Mesodermal cell (in vitro differentiated cells): ENCODE results near the gene EYS.

Experiments used
- H3K27ac ChIP-seq: 2 replicates; pipeline ENCODE4 v1.7.0; 2013; ENCODE audit warnings: mild to moderate bottlenecking, low read depth, low read length, moderate library complexity; ENCODE audit not compliant: severe bottlenecking
- H3K36me3 ChIP-seq: 2 replicates; pipeline ENCODE4 v1.7.1; 2013; ENCODE audit warnings: mild to moderate bottlenecking, low read length, moderate library complexity; ENCODE audit not compliant: control insufficient read depth, insufficient read depth
- H3K4me1 ChIP-seq: one replicate; pipeline ENCODE4 v1.7.1; 2013; ENCODE audit warnings: mild to moderate bottlenecking, low read length; ENCODE audit not compliant: insufficient read depth, control insufficient read depth, poor library complexity, severe bottlenecking
- H3K4me3 ChIP-seq: 2 replicates; pipeline ENCODE4 v1.7.0; 2013; ENCODE audit warnings: low read length, control low read depth, mild to moderate bottlenecking; ENCODE audit not compliant: insufficient read depth, poor library complexity, severe bottlenecking; ENCODE audit errors: extremely low read depth
- H3K9me3 ChIP-seq: 2 replicates; pipeline ENCODE4 v1.7.1; 2013; ENCODE audit warnings: mild to moderate bottlenecking, low read length, moderate library complexity; ENCODE audit not compliant: control insufficient read depth
- WGBS, 2 experiments: methylation state at CpG; one replicate each; pipeline ENCODE4 v1.1.5; 2013; ENCODE audit warnings: missing lambda C conversion rate in 2 of 2; ENCODE audit not compliant: insufficient coverage in 2 of 2; 5-methylcytosine and 5-hydroxymethylcytosine counted together

The EYS gene

DNA sequence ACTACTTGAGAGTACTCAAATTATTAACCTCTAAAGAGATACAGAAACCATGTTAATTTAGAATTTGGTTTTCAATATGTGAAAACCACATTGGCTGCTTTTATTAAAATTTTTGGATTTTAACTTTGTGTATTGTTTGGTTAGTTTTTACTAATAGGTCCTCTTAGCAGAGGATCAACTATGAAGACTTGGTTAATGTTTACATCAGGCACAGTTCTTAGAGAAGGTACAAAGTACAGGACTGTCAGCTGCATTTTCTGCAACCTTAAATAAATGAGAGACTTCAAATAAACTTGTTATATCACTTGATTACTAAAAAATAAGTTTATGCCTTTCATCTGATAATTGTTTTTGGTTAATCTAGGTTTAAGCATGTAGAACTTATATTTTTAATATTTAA is 1982.3 kb downstream of the EYS start:
- no peak overlapping the region for H3K4me3 ChIP-seq

GRCh38 chr6:63721181-63721580 is 1985.8 kb downstream of the EYS start:
- H3K4me3 ChIP-seq: no peak overlapping the region
- no peak overlapping the region for H3K27ac ChIP-seq
- no peaks in the 10 kb centered on the region for H3K4me1 ChIP-seq
- WGBS, 2 experiments: no CpG with 5 or more reads among the region's 1 CpG
- no peaks in the 10 kb centered on the region for H3K9me3 ChIP-seq
- no peaks in the 10 kb centered on the region for H3K36me3 ChIP-seq

More for the DNA sequence above, 1982.3 kb downstream of the EYS start:
- Histone ChIP-seq H3K36me3 (no peaks in the 10 kb centered on the region), H3K9me3 (no peaks in the 10 kb centered on the region), H3K27ac (no peak overlapping the region), H3K4me1 (no peaks in the 10 kb centered on the region)

GRCh38 chr6:63716169-63716568 is 1990.9 kb downstream of the EYS start:
- Histone ChIP-seq H3K36me3 (peaks cover 28% of the 10 kb centered on the region), H3K9me3 (no peaks in the 10 kb centered on the region), H3K4me1 (no peaks in the 10 kb centered on the region), H3K27ac (no peak overlapping the region), H3K4me3 (no peak overlapping the region)
- WGBS, 2 experiments: 100% methylated on average over 1 of the region's 2 CpGs; no CpG with 5 or more reads in 1 of the 2 experiments

- Histone ChIP-seq H3K27ac (no peak overlapping the region), H3K4me1 (no peaks in the 10 kb centered on the region)
Measured at GRCh38 chr6:63714091-63714490, 1992.9 kb downstream of the EYS start.

GRCh38 chr6:63713332-63713731 is 1993.7 kb downstream of the EYS start:
- Histone ChIP-seq H3K27ac (no peak overlapping the region), H3K4me1 (no peaks in the 10 kb centered on the region), H3K9me3 (no peaks in the 10 kb centered on the region), H3K36me3 (peaks cover 49% of the 10 kb centered on the region), H3K4me3 (no peak overlapping the region)
- 95 to 97% methylated on average over 6 of the region's 6 CpGs for WGBS, 2 experiments

More at GRCh38 chr6:63714091-63714490, 1992.9 kb downstream of the EYS start:
- H3K36me3 ChIP-seq: peaks cover 42% of the 10 kb centered on the region
- H3K4me3 ChIP-seq: no peak overlapping the region
- no peaks in the 10 kb centered on the region for H3K9me3 ChIP-seq

DNA sequence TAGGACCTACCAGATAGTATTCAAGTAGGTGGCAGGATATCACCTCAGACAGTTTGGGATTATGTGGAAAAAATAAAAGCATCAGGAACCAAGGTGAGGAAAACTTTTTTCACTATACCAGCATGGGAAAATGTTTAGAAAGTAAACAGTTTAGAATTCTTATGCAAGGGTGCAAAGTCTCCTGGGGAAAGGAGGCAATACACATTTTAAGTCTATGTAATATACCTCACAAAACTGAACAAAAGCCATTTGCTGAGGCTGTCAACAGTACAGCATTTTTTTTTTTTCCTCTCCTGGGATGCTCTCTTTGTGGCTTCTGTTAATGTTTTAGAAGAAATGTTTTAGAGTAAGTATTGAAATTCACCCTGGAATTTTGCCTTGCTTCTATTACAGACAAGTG is 1997.9 kb downstream of the EYS start:
- H3K9me3 ChIP-seq: no peaks in the 10 kb centered on the region
- H3K4me3 ChIP-seq: no peak overlapping the region
- no peaks in the 10 kb centered on the region for H3K4me1 ChIP-seq
- no peak overlapping the region for H3K27ac ChIP-seq
- peaks cover 75% of the 10 kb centered on the region for H3K36me3 ChIP-seq

- H3K4me3 ChIP-seq: no peak overlapping the region
- no peak overlapping the region for H3K27ac ChIP-seq
- peaks cover 79% of the 10 kb centered on the region for H3K36me3 ChIP-seq
- no peaks in the 10 kb centered on the region for H3K9me3 ChIP-seq
- no peaks in the 10 kb centered on the region for H3K4me1 ChIP-seq
- no CpG with 5 or more reads among the region's 1 CpG for WGBS, 2 experiments
Measured at GRCh38 chr6:63708631-63709030, 1998.4 kb downstream of the EYS start.

DNA sequence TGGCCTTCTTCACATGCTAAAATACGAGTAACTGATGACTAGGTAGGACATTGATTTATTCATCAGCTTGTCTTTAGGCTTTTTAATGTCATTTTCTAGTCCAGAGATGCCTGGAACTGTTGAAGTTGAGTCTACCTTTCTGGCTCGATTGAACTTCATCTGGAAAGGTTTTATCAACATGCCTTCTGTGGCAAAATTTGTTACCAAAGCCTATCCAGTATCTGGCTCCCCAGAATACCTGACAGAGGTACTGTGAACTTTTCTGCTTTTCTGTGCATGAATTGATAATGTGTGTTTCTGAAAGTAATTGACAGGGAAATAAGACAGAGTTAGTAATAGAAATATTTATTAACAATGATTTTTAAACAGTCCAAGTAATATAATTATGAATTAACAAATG is 2000.4 kb downstream of the EYS start:
- no peak overlapping the region for H3K4me3 ChIP-seq
- WGBS, 2 experiments: 90 to 94% methylated on average over 1 to 2 of the region's 2 CpGs

GRCh38 chr6:63705707-63706106 is 2001.3 kb downstream of the EYS start:
- H3K4me3 ChIP-seq: no peak overlapping the region
- peaks cover 71% of the 10 kb centered on the region for H3K36me3 ChIP-seq
- H3K4me1 ChIP-seq: no peaks in the 10 kb centered on the region
- no peak overlapping the region for H3K27ac ChIP-seq
- WGBS, 2 experiments: 85% methylated on average over 2 of the region's 2 CpGs; no CpG with 5 or more reads in 1 of the 2 experiments
- no peaks in the 10 kb centered on the region for H3K9me3 ChIP-seq

More for the DNA sequence above, 2000.4 kb downstream of the EYS start:
- Histone ChIP-seq H3K4me1 (no peaks in the 10 kb centered on the region), H3K36me3 (peaks cover 76% of the 10 kb centered on the region), H3K27ac (no peak overlapping the region), H3K9me3 (no peaks in the 10 kb centered on the region)

DNA sequence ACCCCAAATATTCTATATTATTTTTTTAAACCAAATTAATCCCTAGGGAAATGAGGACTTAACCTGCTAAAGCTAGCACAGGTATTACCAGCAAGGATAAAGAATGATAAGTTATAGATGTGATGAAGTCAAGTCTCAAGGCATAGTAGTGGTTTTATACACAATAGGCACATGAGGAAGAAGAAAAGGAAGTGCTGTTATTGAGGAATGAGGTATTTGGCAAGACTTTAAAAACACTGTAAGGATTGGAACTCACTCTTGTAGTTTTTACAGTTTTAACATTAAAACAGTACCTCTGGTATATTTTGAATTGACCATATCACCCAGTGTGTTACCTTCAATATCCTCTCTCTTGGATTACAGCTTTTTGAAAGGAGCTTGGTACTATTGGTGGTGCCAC is 2016.8 kb downstream of the EYS start:
- Histone ChIP-seq H3K4me1 (no peaks in the 10 kb centered on the region), H3K27ac (no peak overlapping the region), H3K9me3 (no peaks in the 10 kb centered on the region), H3K4me3 (no peak overlapping the region), H3K36me3 (peaks cover 16% of the 10 kb centered on the region)

DNA sequence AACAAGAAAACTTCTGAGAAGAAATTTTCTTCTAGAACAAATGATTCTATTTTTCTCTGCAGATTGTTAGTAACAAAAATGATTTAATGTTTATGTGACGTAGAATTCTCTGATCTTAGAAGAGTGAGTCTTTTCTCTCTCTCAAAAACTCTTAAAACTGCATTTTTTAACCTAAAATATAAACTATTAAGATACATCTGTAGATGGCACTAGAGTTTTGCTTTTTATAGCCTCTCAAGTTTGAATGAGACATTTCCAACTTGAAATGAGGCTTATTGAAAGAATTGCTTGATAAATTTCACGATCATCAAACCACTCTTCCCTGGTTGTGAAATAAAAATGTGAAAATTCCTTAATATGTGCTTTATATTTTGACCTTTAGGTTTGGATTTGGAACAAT is 2017.6 kb downstream of the EYS start:
- no peaks in the 10 kb centered on the region for H3K9me3 ChIP-seq
- no peak overlapping the region for H3K27ac ChIP-seq
- no peaks in the 10 kb centered on the region for H3K4me1 ChIP-seq
- WGBS, 2 experiments: no CpG with 5 or more reads among the region's 2 CpGs
- no peak overlapping the region for H3K4me3 ChIP-seq
- H3K36me3 ChIP-seq: peaks cover 24% of the 10 kb centered on the region
